22Rv1 (cell line): Measurements from ENCODE around the gene SLC6A11.

ENCODE experiments used
- H3K27ac ChIP-seq: fragments of 450-650 bp; 2 replicates; pipeline ENCODE4 v1.5.1; 2017
- ZFX ChIP-seq: fragments of 450-650 bp; IDR thresholded peaks from 2 replicates; pipeline ENCODE4 v1.6.1; 2017; ENCODE audit warnings: antibody characterized with exemption, borderline replicate concordance
- TF ChIP-seq, protein P1 (sequence below): fragments of 450-650 bp; IDR thresholded peaks from 2 replicates; pipeline ENCODE4 v1.5.1; 2017; ENCODE audit warnings: mild to moderate bottlenecking

Gene SLC6A11

DNA sequence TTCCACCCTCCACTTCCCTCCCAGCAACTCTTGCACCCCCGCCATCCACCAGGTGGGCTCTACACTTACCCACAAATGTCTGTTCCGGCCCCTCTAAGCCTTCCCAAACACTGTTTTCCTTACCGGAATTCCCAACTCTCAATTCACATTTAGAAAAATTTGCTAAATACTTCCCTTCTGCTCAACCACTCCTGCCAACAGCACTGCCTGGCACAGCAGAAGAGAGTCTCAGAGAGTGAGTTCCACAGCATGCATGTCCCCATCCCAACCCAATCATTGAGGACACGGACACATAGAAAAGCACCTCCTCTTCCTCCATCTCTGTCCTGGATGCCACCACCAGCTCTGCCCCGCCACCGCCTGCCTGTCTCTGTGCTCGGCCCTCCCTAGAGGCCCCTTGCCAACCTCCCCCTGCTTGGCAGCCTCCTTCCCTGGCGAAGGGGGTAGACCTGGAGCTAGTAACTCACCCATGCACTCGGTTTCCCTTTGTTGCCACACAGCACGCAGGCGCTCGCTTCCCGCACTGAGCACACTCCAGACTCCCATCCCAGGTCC is 110.3 kb downstream of the SLC6A11 start:
- no peak overlapping the region for H3K27ac ChIP-seq
- TF ChIP-seq, protein P1, sequence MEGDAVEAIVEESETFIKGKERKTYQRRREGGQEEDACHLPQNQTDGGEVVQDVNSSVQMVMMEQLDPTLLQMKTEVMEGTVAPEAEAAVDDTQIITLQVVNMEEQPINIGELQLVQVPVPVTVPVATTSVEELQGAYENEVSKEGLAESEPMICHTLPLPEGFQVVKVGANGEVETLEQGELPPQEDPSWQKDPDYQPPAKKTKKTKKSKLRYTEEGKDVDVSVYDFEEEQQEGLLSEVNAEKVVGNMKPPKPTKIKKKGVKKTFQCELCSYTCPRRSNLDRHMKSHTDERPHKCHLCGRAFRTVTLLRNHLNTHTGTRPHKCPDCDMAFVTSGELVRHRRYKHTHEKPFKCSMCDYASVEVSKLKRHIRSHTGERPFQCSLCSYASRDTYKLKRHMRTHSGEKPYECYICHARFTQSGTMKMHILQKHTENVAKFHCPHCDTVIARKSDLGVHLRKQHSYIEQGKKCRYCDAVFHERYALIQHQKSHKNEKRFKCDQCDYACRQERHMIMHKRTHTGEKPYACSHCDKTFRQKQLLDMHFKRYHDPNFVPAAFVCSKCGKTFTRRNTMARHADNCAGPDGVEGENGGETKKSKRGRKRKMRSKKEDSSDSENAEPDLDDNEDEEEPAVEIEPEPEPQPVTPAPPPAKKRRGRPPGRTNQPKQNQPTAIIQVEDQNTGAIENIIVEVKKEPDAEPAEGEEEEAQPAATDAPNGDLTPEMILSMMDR, result no peak
- TF ChIP-seq ZFX, result no peak

DNA sequence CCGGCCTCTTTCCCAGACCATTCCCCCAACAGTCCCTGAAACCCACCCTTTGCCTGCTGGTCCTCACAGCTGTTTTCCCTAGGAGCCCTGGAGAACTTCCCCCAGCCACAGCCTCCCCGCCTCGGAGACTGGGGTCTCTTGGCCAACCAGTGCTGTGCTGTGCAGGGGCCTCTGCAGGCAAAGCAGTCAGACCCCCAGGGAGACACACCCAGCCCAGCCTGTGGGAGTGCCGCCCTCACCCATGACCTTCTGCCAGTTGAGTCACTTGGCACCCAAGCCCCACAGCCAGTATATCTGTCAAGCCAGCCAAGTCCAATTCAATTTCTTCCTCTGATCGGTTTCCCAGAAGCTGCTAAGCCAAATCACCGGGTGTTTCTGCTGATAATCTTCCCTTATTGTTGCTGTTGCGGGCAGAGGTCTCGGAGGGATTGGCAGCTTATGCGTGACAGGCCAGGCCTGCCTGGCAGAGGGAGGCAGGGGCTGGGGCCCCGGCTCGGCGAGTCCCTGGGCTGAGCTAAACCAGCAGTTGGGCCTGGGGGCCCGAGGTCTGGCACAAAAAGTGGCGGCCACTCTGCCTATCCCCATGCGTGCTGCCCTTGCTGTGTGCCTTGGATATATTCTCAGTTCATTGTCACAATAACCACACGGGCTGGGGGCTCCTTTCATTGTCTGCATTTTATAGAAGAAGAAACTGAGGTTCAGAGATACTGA is 110.9 kb downstream of the SLC6A11 start:
- TF ChIP-seq, protein P1, result no peak
- no peak for TF ChIP-seq ZFX
- no peak overlapping the region for H3K27ac ChIP-seq

DNA sequence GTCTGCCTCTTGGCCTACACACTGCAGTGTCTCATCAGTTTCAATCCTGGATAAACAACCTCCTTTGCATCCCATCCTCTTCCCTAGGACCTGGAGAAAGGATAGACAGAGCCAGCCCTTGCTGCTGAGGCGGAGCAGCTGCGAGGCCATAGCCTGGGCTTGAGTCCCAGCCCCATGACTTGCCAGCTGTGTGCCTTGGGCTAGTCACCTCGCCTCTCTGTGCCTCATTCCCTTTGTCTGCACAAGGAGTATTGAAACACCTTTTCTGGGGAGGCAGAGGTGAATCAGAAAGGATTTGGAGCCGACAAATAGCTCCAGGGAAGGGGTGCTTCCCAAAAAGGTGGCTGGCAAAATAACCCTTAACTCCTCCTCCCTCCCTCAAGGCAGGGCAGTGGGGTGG is 111.5 kb downstream of the SLC6A11 start:
- TF ChIP-seq, protein P1, result no peak
- TF ChIP-seq ZFX, result no peak
- no peak overlapping the region for H3K27ac ChIP-seq

DNA sequence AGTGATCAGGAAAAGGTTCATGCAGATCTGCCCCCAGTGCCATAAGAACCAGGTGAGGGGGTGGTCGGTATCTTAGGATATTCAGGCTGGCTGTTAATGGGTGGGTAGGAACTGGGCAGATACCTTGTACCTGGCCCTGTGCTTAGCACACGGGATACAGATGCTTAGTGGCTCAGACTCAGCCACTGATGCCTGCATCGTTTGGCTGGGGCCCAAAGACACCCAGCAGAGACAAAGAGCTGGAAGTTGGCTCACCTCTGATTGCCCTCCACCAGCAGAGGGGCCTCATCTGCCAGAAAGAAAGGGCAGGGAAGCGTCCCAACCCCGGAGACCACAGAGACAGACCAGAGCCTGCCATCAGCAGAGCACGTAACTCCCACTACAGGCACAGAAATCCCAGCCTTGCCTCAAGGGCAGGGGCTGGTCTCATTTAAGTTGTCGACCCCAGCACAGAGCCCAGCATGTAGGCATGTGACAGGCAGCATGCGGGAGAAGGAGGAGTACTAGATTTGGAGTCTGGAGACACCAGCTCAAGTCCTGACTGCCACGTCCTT is 112.5 kb downstream of the SLC6A11 start:
- no peak overlapping the region for H3K27ac ChIP-seq
- TF ChIP-seq, protein P1, result no peak
- no peak for TF ChIP-seq ZFX

- TF ChIP-seq, protein P1, result no peak
- TF ChIP-seq ZFX, result no peak
- H3K27ac ChIP-seq, result no peak overlapping the region
Measured at GRCh38 chr3:10928961-10929471, 113.0 kb downstream of the SLC6A11 start.

GRCh38 chr3:10929978-10930665 is 114.1 kb downstream of the SLC6A11 start:
- TF ChIP-seq, protein P1, result no peak
- no peak for TF ChIP-seq ZFX

More at GRCh38 chr3:10929978-10930665, 114.1 kb downstream of the SLC6A11 start:
- H3K27ac ChIP-seq, result no peak overlapping the region
